ENCODE results near the gene MAGED4.
"Not testable (repeated sequence)": the region's sequence is repeated elsewhere in the genome, so short reads cannot be mapped to it uniquely, and the experiment has no call there.

Gene MAGED4

GRCh38 chrX:52184440-52185077 lies at the start of gene MAGED4:
TSS of gene MAGED4 (plus strand) at chrX:52184888. CDS start at chrX:52185923, 1,035 bp downstream.
- DNase-seq, result not testable (repeated sequence)

- DNase-seq, result no peak
Measured at GRCh38 chrX:52138830-52139544, 45.7 kb upstream of the MAGED4 start.

- DNase-seq, result no peak
Measured at GRCh38 chrX:52139545-52139895, 45.2 kb upstream of the MAGED4 start.

GRCh38 chrX:52140020-52140419 lies 44.7 kb upstream of the MAGED4 start:
- no peak for DNase-seq

- DNase-seq, result not testable (repeated sequence)
Measured at GRCh38 chrX:52150667-52151066, 34.0 kb upstream of the MAGED4 start.

- not testable (repeated sequence) for DNase-seq
Measured at GRCh38 chrX:52160140-52160539, 24.5 kb upstream of the MAGED4 start.

- DNase-seq, result no peak
Measured at GRCh38 chrX:52166840-52167239, 17.8 kb upstream of the MAGED4 start.

- DNase-seq, result not testable (repeated sequence)
Measured at GRCh38 chrX:52171055-52171454, 13.6 kb upstream of the MAGED4 start.

- not testable (repeated sequence) for DNase-seq
Measured at GRCh38 chrX:52185078-52185453, 378 bp downstream of the MAGED4 start.

- not testable (repeated sequence) for DNase-seq
Measured at GRCh38 chrX:52211405-52211804, 26.7 kb downstream of the MAGED4 start.

- no peak for DNase-seq
Measured at GRCh38 chrX:52213276-52213675, 28.6 kb downstream of the MAGED4 start.

GRCh38 chrX:52216541-52216940 lies 31.9 kb downstream of the MAGED4 start:
- no peak for DNase-seq

GRCh38 chrX:52217494-52218160 lies 32.9 kb downstream of the MAGED4 start:
- no peak for DNase-seq

- no peak for DNase-seq
Measured at GRCh38 chrX:52220936-52221335, 36.2 kb downstream of the MAGED4 start.

Data from suppressor macrophage treated with lipopolysaccharide for 4 hours (primary cell).